ENCODE data around the gene MBTPS1.

MBTPS1 gene

DNA sequence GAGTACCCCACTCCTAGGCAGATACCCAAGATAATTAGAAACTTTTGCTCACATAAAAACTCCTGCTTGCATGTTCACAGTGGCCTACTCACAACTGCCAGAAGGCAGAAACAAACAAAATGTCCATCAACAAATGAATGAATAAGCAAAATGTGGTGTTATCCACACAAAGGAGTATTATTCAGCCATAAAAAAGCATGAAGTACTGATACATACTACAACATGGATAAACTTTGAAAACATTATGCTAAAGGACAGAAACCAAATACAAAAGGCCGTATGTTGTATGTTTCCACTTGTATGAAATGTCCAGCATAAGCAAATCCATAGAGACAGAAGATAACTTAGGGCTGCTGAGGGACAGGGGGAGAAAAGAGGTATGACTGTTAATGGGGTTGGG is 26.3 kb upstream of the MBTPS1 start:
- no peak for TF ChIP-seq GATA2 (IDR thresholded peaks at IDR 0.05; ENCODE audit: low read depth, low read length)
- TF ChIP-seq GATA3 (IDR thresholded peaks at IDR 0.05; ENCODE audit: low read depth, low read length): no peak

DNA sequence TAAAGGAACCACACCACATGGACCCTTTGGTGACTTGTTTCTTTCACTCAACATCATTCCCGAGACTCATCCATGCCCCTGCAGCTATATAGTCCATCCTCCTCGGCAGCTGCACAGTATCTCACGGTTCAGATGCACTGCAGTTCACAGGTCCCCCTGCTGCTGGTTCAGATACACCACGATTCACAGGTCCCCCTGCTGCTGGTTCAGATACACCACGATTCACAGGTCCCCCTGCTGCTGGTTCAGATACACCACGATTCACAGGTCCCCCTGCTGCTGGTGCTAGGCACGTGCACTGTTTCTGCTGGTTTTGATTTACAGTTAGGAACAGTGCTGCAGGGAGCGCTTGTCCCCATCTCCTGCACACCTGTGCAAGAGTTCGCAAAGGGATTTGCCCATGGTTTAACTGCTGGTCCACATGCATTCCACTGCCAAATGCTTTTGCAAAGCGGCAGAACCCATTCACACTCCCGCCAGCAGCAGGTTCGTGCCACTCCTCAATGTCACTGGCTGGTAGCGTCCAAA is 24.5 kb upstream of the MBTPS1 start:
- no peak for TF ChIP-seq GATA2 (IDR thresholded peaks at IDR 0.05; ENCODE audit: low read depth, low read length)
- TF ChIP-seq GATA3 (IDR thresholded peaks at IDR 0.05; ENCODE audit: low read depth, low read length): no peak

DNA sequence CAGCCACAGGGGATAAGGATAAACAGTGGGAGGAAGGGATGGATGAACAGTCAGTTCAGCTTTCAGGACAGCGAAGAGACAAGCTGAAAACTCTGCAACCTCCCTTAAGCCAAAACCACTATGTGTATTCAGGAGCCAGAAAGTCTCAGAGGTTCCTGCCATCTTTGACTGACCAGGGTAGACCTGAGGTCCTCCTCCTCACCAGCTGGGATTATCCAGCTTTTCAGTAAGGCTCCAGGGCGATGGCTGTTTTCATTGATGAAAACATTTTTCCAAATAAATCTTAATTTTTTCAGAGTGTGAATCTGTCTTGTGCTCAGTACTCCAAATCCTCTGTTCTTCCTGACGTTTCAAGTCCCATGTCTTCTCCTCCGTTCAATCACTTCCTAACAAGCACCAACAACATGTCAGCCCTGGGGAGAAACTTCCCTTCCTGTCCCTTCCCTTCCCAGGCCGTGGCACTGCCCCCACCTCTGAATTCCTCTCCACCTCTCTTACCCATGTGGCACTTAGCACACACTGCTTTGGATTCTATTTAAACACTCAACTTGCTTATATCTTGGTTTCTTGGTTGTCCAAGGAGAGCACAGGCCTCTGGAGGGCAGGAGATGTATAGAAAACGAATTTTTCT is 23.0 kb upstream of the MBTPS1 start:
- TF ChIP-seq GATA2 (IDR thresholded peaks at IDR 0.05; ENCODE audit: low read depth, low read length): no peak
- no peak for TF ChIP-seq GATA3 (IDR thresholded peaks at IDR 0.05; ENCODE audit: low read depth, low read length)

DNA sequence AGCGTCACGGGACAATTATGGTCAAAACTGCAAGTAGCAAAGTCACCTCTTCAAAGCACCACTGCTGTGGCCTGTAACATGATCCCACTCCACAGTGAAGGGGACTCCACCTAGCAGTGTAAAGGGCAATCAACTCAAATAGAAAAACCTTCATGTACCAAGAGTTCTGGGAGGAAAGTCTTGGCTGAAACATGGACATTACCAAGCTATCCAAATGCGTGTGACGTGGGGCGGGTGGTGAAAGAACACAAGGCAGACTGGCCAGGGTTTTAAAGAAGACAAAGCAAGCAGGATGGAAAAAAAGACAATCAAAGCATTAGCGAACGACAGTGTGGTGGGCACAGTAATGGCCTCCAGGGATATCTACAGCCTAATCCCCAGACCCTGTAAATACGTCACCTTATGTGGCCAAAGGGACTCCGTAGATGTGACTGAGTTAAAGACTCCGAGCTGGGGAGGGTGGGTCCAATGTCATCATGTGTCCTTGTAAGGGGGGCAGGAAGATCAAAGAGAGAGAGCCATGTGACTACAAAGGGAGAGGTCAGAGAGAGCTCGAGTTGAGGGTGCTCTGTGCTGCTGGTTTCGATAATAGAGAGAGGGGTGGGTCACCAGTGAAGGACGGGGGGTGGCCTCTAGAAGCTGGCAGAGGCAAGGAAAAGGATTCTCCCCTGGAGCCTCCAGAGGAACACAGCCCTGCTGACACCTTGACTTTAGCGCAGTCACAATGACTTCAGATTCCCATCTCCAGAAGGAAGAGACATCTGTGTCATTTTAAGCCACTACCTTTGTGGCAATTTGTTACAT is 22.3 kb upstream of the MBTPS1 start:
- TF ChIP-seq GATA2 (IDR thresholded peaks at IDR 0.05; ENCODE audit: low read depth, low read length) (no peak), GATA3 (IDR thresholded peaks at IDR 0.05; ENCODE audit: low read depth, low read length) (no peak)

DNA sequence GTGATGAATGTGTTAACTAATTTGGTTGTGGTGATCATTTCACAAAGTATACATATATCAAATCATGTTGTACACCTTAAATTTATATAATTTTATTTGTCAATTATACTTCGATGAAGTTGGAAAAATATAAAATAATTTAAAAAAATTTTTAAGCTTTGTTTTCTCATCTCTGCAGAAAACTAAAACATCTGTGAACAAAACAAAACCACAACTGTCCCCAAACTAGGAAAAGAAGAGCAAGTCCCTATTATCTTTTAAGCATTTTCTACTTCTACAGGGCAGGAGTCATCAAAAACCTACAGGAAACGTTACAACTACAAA is 21.7 kb upstream of the MBTPS1 start:
- TF ChIP-seq GATA3 (IDR thresholded peaks at IDR 0.05; ENCODE audit: low read depth, low read length): no peak
- TF ChIP-seq GATA2 (IDR thresholded peaks at IDR 0.05; ENCODE audit: low read depth, low read length): no peak

DNA sequence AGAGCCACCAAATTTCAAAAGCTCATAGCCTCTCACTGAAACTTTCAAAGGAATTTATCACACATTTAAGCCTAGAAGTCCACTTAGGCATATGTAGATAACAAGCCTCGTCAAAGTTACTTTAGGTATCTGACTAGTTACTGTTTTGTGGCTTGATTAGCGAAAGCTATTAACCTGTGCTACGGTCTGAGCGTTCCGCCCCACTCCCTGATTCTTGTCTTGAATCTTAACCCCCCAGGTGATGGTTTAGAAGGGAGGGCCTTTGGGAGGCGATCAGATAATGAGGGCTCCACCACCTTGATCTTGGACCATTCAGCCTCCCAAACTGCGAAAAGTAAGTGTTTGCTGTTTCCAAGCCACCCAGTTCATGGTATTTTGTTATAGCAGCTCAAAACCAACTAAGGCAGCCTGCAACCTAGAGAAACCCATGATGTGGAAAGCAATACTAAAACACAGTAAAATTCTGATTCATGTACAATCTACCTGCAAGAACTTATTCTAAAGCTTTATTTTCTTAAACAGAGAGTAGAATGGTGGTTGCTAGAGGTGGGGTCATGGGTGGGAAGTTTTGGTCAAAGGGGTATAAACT is 21.1 kb upstream of the MBTPS1 start:
- TF ChIP-seq GATA3 (IDR thresholded peaks at IDR 0.05; ENCODE audit: low read depth, low read length) (no peak), GATA2 (IDR thresholded peaks at IDR 0.05; ENCODE audit: low read depth, low read length) (no peak)

DNA sequence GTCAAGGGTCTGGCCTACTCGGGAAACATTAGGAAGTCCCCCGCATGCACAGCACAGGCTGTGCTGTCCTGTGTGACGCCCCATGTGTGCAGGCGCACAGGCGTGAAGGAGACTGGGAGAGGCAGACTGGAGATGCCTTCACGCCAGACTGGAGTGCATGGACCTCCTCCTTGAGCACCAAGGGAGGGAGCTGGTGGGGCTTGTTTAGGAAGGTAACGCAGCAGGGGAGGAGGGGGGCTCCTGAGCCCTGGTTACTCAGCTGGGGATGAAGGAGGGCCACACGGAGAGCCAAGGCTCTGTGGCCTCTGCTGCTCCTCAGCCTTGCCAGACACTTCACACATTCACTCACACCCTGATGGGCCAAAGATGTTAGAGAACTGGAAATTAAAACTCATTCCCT is 20.5 kb upstream of the MBTPS1 start:
- no peak for TF ChIP-seq GATA2 (IDR thresholded peaks at IDR 0.05; ENCODE audit: low read depth, low read length)
- no peak for TF ChIP-seq GATA3 (IDR thresholded peaks at IDR 0.05; ENCODE audit: low read depth, low read length)

DNA sequence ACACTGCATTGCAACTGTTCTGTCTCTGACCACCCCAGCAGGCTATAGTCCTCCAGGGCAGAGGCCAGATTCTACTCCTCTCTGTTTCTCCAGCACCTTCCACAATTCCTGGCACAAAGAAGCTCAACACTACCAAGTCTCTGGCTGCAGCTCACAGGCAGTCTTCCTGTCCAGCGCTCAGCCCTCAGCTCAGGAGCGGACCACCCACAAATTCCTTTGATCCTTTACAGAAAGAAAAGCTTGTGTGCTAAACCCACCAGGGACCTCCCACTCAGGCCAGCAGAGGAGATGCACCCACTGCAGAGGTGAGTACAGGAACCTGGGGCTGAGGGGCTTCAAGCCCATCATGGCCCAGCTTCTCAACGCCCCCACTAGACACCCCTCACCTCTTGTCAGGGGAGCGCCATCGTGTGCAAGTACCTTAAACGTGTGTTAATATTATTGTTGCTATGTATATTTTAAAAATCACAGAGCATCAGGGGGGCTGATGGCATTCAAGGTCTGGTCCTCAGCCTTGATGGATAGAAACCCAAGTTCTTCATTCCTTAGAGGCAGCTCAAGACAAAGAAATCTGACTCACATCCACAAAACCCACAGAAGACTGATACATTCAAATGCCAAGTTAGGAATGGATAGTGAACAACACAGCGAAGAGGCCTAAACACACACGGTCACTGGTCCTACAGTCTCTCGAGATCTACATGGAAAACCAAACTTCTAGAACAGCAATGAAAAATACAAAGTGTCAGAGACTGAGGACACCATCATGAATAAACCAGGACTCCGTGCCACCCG is 19.8 kb upstream of the MBTPS1 start:
- TF ChIP-seq GATA2 (IDR thresholded peaks at IDR 0.05; ENCODE audit: low read depth, low read length) (no peak), GATA3 (IDR thresholded peaks at IDR 0.05; ENCODE audit: low read depth, low read length) (no peak)

DNA sequence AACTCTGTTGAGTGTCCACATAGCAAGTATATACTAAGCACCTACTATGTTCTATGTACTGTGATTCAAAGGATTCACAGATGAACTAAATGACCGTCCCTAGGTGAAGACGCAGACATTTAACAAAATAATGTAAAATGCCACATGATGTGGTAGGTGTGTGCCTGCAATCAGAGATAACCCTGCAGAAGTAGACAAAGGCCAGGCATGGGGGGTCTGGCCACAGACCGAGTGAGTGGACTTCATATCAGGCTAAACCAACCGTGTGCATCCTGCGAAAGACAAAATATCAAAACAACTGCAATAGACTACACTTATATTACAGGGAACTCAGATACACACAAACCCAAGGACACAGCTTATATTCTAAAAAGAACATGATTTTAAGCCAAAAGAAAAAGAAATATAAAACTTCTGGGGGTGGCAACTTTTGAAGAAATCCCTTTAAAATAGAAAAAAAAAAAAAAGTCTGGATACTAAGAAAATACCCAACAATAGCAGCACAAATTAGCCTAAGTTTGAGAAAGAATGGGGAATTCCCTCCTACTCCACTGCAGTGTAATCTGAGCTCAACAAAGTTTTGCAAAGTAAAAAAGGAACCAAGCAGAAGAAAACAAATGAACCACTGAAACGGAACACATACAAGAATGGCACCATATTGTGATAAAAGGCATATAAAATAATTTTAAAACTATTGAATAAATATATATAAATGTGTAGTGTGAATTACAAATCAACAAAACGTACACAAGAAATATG is 16.0 kb upstream of the MBTPS1 start:
- TF ChIP-seq GATA3 (IDR thresholded peaks at IDR 0.05; ENCODE audit: low read depth, low read length): no peak
- no peak for TF ChIP-seq GATA2 (IDR thresholded peaks at IDR 0.05; ENCODE audit: low read depth, low read length)

DNA sequence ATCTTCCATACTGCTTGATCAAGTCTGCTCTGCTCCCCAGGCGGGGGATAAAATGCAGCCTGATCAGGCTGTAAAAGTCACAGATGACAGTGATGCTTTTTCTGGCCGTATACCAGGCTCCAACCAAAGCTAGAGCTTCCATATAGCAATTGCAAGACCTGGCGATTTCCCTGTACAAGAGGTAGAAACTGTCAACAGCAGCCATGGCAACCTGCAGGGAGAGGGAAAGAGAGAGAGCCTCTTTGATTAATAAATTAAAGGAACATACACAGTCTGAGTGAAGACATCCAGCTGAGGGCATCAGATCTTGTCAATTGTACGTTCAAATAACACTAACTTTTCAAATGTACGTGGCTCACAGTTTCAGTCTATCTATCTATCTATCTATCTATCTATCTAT is 14.4 kb upstream of the MBTPS1 start:
- TF ChIP-seq GATA2 (IDR thresholded peaks at IDR 0.05; ENCODE audit: low read depth, low read length) (no peak), GATA3 (IDR thresholded peaks at IDR 0.05; ENCODE audit: low read depth, low read length) (no peak)

DNA sequence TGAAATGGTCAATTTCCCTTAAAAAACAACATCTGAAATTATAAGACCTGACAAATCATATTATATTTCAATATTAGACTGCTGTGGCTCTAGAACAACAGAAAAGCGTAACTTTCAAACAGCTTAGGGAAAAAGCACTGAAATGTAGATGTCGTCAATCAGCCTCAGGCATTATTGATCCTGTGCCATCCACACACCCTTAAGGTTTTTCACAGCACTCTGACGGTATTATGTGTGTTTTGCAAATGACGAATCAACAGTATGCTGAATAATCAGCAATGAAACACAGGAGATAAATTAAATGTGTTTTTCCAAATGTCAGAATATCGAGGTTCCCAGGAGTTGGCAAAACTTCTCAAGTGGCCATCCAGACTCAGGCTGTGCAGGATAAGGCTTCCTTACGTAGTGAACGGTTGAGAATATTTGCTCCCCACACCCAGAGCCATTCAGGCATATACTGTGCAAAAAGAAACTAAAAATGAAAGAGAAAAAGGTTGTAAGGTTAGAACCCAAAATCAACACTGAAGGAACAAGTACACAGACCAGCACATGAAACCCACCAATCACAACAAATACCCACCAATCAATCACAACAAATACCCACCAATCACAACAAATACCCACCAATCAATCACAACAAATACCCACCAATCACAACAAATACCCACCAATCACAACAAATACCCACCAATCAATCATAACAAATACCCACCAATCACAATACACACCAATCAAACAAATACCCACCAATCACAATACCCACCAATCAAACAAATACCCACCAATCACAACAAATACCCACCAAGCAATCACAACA is 7.7 kb upstream of the MBTPS1 start:
- TF ChIP-seq GATA2 (IDR thresholded peaks at IDR 0.05; ENCODE audit: low read depth, low read length) (no peak), GATA3 (IDR thresholded peaks at IDR 0.05; ENCODE audit: low read depth, low read length) (no peak)

DNA sequence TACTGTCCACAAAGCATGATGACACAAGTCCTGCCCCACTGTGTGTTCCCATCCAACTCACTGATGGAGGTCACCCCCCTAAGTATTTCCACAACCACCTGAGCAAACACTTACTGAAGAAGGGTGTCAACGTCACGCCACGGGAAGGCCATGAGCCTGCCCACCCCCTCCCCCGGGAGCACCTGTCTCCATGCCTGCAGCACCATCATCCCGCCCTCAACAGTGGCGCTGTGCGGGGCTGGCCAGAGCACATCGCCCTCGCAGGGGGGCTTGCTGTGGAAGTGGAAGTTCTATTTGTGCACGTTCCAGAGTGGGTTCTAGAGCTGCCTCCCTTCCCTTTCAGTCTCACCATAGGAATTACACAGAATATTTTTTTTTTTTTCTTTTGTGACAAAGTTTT is 4.3 kb upstream of the MBTPS1 start:
- no peak for TF ChIP-seq GATA2 (IDR thresholded peaks at IDR 0.05; ENCODE audit: low read depth, low read length)

DNA sequence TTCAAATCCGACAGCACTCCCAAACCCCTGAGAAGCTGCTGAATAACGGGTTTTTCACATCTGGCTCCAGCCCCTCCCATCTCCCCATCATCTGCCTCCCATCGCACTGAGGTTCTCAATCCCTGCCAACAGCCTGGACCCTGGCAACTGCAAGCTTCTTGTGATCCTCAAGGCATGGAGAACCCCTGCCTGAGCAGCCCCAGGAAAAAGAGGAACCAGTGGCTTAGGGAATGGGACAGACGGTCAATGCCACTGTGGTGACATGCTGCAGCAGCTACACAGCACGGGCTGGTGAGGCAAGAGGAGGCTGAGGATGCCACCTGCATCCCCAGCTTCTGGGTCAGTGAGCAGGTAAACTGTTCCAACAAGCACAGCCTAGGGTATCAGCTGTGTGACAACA is 3.3 kb upstream of the MBTPS1 start:
- TF ChIP-seq GATA2 (IDR thresholded peaks at IDR 0.05; ENCODE audit: low read depth, low read length) (no peak), GATA3 (IDR thresholded peaks at IDR 0.05; ENCODE audit: low read depth, low read length) (no peak)

Measured in SH-SY5Y (cell line).